HL-60 (cell line): Measurements from ENCODE around the gene MYO16.

ENCODE experiments used
- GABPA ChIP-seq: IDR thresholded peaks from 2 replicates; pipeline ENCODE4 v1.6.1; 2012; ENCODE audit warnings: low read depth
- POLR2AphosphoS5 ChIP-seq: IDR thresholded peaks from 2 replicates; pipeline ENCODE4 v1.6.1; 2012; ENCODE audit warnings: low read depth
- SPI1 ChIP-seq: IDR thresholded peaks from 2 replicates; pipeline ENCODE4 v1.6.1; 2012; ENCODE audit warnings: low read depth, mild to moderate bottlenecking, borderline replicate concordance
- TF ChIP-seq, protein P1 (sequence below): IDR thresholded peaks from one replicate; pipeline ENCODE4 v1.5.1; 2011; ENCODE audit warnings: low read length, control low read depth, inconsistent platforms; ENCODE audit not compliant: insufficient read depth
- TF ChIP-seq, protein P2 (sequence below): IDR thresholded peaks from 2 replicates; pipeline ENCODE4 v1.6.1; 2012; ENCODE audit warnings: low read depth; ENCODE audit not compliant: insufficient replicate concordance

DNA sequence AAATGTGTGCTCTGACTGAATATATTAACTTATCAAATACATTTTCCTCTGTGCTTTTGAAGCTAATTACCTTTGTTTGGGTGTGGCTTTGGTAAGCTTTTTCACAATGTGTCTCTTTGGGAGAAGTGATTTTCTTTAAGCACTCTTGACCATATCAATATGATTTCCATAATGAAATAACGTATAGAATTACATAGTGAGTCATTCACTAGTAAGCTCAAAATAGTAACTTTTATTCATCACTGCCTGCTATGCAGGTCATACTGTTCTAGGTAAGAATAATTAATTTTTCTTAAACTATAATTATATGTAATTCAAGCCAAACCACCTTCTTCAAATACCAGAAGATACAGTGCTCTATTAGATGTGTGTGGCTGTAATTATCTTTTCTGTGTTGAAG is 480.7 kb downstream of the MYO16 start:
- TF ChIP-seq, protein P1, sequence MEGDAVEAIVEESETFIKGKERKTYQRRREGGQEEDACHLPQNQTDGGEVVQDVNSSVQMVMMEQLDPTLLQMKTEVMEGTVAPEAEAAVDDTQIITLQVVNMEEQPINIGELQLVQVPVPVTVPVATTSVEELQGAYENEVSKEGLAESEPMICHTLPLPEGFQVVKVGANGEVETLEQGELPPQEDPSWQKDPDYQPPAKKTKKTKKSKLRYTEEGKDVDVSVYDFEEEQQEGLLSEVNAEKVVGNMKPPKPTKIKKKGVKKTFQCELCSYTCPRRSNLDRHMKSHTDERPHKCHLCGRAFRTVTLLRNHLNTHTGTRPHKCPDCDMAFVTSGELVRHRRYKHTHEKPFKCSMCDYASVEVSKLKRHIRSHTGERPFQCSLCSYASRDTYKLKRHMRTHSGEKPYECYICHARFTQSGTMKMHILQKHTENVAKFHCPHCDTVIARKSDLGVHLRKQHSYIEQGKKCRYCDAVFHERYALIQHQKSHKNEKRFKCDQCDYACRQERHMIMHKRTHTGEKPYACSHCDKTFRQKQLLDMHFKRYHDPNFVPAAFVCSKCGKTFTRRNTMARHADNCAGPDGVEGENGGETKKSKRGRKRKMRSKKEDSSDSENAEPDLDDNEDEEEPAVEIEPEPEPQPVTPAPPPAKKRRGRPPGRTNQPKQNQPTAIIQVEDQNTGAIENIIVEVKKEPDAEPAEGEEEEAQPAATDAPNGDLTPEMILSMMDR = no peak
- TF ChIP-seq, protein P2, sequence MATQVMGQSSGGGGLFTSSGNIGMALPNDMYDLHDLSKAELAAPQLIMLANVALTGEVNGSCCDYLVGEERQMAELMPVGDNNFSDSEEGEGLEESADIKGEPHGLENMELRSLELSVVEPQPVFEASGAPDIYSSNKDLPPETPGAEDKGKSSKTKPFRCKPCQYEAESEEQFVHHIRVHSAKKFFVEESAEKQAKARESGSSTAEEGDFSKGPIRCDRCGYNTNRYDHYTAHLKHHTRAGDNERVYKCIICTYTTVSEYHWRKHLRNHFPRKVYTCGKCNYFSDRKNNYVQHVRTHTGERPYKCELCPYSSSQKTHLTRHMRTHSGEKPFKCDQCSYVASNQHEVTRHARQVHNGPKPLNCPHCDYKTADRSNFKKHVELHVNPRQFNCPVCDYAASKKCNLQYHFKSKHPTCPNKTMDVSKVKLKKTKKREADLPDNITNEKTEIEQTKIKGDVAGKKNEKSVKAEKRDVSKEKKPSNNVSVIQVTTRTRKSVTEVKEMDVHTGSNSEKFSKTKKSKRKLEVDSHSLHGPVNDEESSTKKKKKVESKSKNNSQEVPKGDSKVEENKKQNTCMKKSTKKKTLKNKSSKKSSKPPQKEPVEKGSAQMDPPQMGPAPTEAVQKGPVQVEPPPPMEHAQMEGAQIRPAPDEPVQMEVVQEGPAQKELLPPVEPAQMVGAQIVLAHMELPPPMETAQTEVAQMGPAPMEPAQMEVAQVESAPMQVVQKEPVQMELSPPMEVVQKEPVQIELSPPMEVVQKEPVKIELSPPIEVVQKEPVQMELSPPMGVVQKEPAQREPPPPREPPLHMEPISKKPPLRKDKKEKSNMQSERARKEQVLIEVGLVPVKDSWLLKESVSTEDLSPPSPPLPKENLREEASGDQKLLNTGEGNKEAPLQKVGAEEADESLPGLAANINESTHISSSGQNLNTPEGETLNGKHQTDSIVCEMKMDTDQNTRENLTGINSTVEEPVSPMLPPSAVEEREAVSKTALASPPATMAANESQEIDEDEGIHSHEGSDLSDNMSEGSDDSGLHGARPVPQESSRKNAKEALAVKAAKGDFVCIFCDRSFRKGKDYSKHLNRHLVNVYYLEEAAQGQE = no peak
- TF ChIP-seq POLR2AphosphoS5 = no peak
- no peak for TF ChIP-seq SPI1
- TF ChIP-seq GABPA = no peak
